Liver (tissue), 9 donors: ENCODE measurements around the gene PCF11. TPM values are rescaled to one million over a fixed set of nuclear protein-coding genes. Genes with fewer than 3 reads are reported as not detected.

Experiments
- DNase-seq: peaks from one replicate; pipeline ENCODE4 v3.0.0-alpha.2; 2017; ENCODE audit warnings: low spot score
- H3K27ac ChIP-seq, 2 donors: one replicate each; pipeline ENCODE4 v1.7.0; 2013; ENCODE audit warnings: inconsistent platforms in 2 of 2, low read length in 2 of 2, control low read depth in 1 of 2, low read depth in 1 of 2, mild to moderate bottlenecking in 1 of 2
- H3K27me3 ChIP-seq, 4 donors: one replicate each; pipeline versions ENCODE4 v1.6.1 to v1.7.0; 2013; ENCODE audit warnings: low read length in 3 of 4, inconsistent platforms in 1 of 4, mild to moderate bottlenecking in 1 of 4, moderate library complexity in 1 of 4; ENCODE audit not compliant: control insufficient read depth in 4 of 4, insufficient read depth in 4 of 4
- H3K36me3 ChIP-seq, 4 donors: one replicate each; pipeline versions ENCODE4 v1.6.1 to v1.7.0; 2013; ENCODE audit warnings: low read length in 3 of 4, mild to moderate bottlenecking in 3 of 4, low read depth in 1 of 4, moderate library complexity in 1 of 4; ENCODE audit not compliant: control insufficient read depth in 4 of 4, insufficient read depth in 3 of 4
- H3K4me1 ChIP-seq, 4 donors: one replicate each; pipeline versions ENCODE4 v1.6.1 to v1.7.0; 2013; ENCODE audit warnings: low read length in 3 of 4, mild to moderate bottlenecking in 3 of 4, moderate library complexity in 1 of 4; ENCODE audit not compliant: control insufficient read depth in 4 of 4, insufficient read depth in 4 of 4
- H3K4me3 ChIP-seq, 3 donors: one replicate each; pipeline versions ENCODE4 v1.6.1 to v1.7.0; 2013; ENCODE audit warnings: low read length in 3 of 3, control low read depth in 1 of 3, low read depth in 1 of 3, mild to moderate bottlenecking in 1 of 3
- H3K9ac ChIP-seq, 2 donors: one replicate each; pipeline ENCODE4 v1.7.0; 2013; ENCODE audit warnings: low read length in 2 of 2, mild to moderate bottlenecking in 2 of 2, moderate library complexity in 2 of 2, control low read depth in 1 of 2, low read depth in 1 of 2
- H3K9me3 ChIP-seq, 4 donors: one replicate each; pipeline versions ENCODE4 v1.6.1 to v1.7.0; 2013; ENCODE audit warnings: low read length in 3 of 4; ENCODE audit not compliant: control insufficient read depth in 4 of 4
- ATF3 ChIP-seq: IDR thresholded peaks from 2 replicates; pipeline ENCODE4 v1.6.1; 2016; ENCODE audit warnings: antibody characterized with exemption
- CTCF ChIP-seq: fragments of 150-350 bp; IDR thresholded peaks from 2 replicates; pipeline ENCODE4 v1.5.1; 2017; ENCODE audit warnings: improper control_type of control experiment, low read depth, low read length; ENCODE audit not compliant: missing input control
- EGR1 ChIP-seq, 2 donors: IDR thresholded peaks; 2 replicates each; pipeline ENCODE4 v1.6.1; 2016 to 2018; ENCODE audit warnings: antibody characterized with exemption in 2 of 2, low read depth in 2 of 2
- FOXA1 ChIP-seq: IDR thresholded peaks from 2 replicates; pipeline ENCODE4 v1.6.1; 2016; ENCODE audit warnings: antibody characterized with exemption
- FOXA2 ChIP-seq: IDR thresholded peaks from 2 replicates; pipeline ENCODE4 v1.6.1; 2016; ENCODE audit warnings: antibody characterized with exemption
- GABPA ChIP-seq, 2 donors: IDR thresholded peaks in 1 of 2; conservative IDR thresholded peaks in 1 of 2; 2 replicates each; pipeline ENCODE4 v1.6.1; 2016; ENCODE audit warnings: antibody characterized with exemption in 2 of 2, mild to moderate bottlenecking in 1 of 2, moderate library complexity in 1 of 2
- HNF4A ChIP-seq, 2 donors: conservative IDR thresholded peaks; 2 replicates each; pipeline ENCODE4 v1.6.1; 2016; ENCODE audit warnings: antibody characterized with exemption in 2 of 2, mild to moderate bottlenecking in 2 of 2
- HNF4G ChIP-seq: IDR thresholded peaks from 2 replicates; pipeline ENCODE4 v1.6.1; 2016; ENCODE audit warnings: antibody characterized with exemption
- JUND ChIP-seq, 2 donors: IDR thresholded peaks; 2 replicates each; pipeline ENCODE4 v1.6.1; 2016; ENCODE audit warnings: antibody characterized with exemption in 2 of 2
- NR2F2 ChIP-seq: IDR thresholded peaks from 2 replicates; pipeline ENCODE4 v1.6.1; 2016; ENCODE audit warnings: antibody characterized with exemption
- RXRA ChIP-seq, 2 donors: IDR thresholded peaks; 2 replicates each; pipeline ENCODE4 v1.6.1; 2017 to 2018; ENCODE audit warnings: antibody characterized with exemption in 2 of 2, mild to moderate bottlenecking in 1 of 2
- SP1 ChIP-seq: IDR thresholded peaks from 2 replicates; pipeline ENCODE4 v1.6.1; 2018; ENCODE audit warnings: antibody characterized with exemption, mild to moderate bottlenecking
- YY1 ChIP-seq: IDR thresholded peaks from 2 replicates; pipeline ENCODE4 v1.6.1; 2016; ENCODE audit warnings: antibody characterized with exemption, mild to moderate bottlenecking
- WGBS: extraction: QIAGEN DNeasy Blood & Tissue Kit; methylation state at CpG from one replicate; pipeline ENCODE4 v1.1.7; 2013; 5-methylcytosine and 5-hydroxymethylcytosine counted together
- polyA plus RNA-seq, 2 donors: library from polyadenylated mRNA; stranded (reverse) in 1 of 2; unstranded in 1 of 2; fragments of 200-250 nt in 1 of 2; fragments of >200 nt in 1 of 2; fragmentation: Nextera tagmentation in 1 of 2; extraction: Ambion mirVana in 1 of 2; gene quantifications; one replicate each; pipeline versions ENCODE4 v1.2.1 to v1.2.3, GENCODE V29; 2013 to 2015
- total RNA-seq, 2 donors: library from RNA; depleted of rRNA; stranded (reverse); fragments of >200 nt; gene quantifications; one replicate each; pipeline ENCODE4 v1.2.3, GENCODE V29; 2014
- TF ChIP-seq, protein P1 (sequence below): IDR thresholded peaks from 2 replicates; pipeline ENCODE4 v1.6.1; 2016; ENCODE audit warnings: antibody characterized with exemption
- TF ChIP-seq, protein P2 (sequence below): IDR thresholded peaks from 2 replicates; pipeline ENCODE4 v1.6.1; 2016; ENCODE audit warnings: antibody characterized with exemption
- donor health status: healthy.
- donor health status: healthy.
- donor health status: healthy.
- donor health status: healthy.
- donor health status: healthy.

Gene PCF11
- total and polyA plus RNA-seq, 4 donors: 5.9 to 39.7 (median 19.0) TPM

- Histone ChIP-seq H3K9me3 (no peaks in the 10 kb centered on the region), H3K9ac (no peak overlapping the region), H3K27ac (no peak overlapping the region), H3K27me3 (no peaks in the 10 kb centered on the region), H3K36me3 (peaks cover 3 to 38% (median 30%) of the 10 kb centered on the region in 4 donors), H3K4me1 (peaks cover 0 to 5% (median 4%) of the 10 kb centered on the region in 4 donors), H3K4me3 (no peak overlapping the region)
- TF ChIP-seq NR2F2 (no peak), EGR1 (IDR thresholded peaks at IDR 0.05; ENCODE audit: low read depth in 2 of 2) (no peak), CTCF (no peak), GABPA (IDR thresholded peaks at IDR 0.05 in 1 of 2, conservative IDR thresholded peaks at IDR 0.05 in 1 of 2) (no peak), YY1 (no peak), ATF3 (no peak), JUND (IDR thresholded peaks at IDR 0.05) (no peak), FOXA2 (no peak), HNF4A (conservative IDR thresholded peaks at IDR 0.05) (no peak), RXRA (IDR thresholded peaks at IDR 0.05) (no peak), SP1 (no peak), FOXA1 (no peak), HNF4G (no peak)
- TF ChIP-seq, protein P1, sequence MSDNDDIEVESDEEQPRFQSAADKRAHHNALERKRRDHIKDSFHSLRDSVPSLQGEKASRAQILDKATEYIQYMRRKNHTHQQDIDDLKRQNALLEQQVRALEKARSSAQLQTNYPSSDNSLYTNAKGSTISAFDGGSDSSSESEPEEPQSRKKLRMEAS: no peak
- TF ChIP-seq, protein P2, sequence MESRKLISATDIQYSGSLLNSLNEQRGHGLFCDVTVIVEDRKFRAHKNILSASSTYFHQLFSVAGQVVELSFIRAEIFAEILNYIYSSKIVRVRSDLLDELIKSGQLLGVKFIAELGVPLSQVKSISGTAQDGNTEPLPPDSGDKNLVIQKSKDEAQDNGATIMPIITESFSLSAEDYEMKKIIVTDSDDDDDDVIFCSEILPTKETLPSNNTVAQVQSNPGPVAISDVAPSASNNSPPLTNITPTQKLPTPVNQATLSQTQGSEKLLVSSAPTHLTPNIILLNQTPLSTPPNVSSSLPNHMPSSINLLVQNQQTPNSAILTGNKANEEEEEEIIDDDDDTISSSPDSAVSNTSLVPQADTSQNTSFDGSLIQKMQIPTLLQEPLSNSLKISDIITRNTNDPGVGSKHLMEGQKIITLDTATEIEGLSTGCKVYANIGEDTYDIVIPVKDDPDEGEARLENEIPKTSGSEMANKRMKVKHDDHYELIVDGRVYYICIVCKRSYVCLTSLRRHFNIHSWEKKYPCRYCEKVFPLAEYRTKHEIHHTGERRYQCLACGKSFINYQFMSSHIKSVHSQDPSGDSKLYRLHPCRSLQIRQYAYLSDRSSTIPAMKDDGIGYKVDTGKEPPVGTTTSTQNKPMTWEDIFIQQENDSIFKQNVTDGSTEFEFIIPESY: no peak
- DNase-seq: no peak
- 98% methylated on average over 4 of the region's 4 CpGs for WGBS
Measured at GRCh38 chr11:83187465-83187864, 30.5 kb downstream of the PCF11 start.

DNA sequence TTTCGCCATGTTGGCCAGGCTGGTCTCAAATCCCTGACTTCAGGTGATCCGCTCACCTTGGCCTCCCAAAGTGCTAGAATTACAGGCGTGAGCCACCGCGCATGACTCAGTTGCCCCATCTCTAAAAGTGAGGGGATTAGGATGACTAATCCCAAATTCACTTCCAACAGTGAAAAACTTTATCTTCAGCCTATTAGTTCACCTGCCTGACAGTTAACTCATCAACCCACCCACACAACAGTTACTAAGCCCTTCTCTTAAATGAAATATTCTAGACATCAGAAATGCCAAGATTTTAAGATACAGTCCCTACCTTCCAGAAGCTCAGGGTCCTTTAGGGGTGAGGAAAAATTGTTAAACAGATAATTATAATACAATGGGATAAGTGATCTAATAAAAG, 34.6 kb downstream of the PCF11 start:
- TF ChIP-seq HNF4G (no peak), GABPA (IDR thresholded peaks at IDR 0.05 in 1 of 2, conservative IDR thresholded peaks at IDR 0.05 in 1 of 2) (no peak), HNF4A (conservative IDR thresholded peaks at IDR 0.05) (no peak), CTCF (no peak), SP1 (no peak), JUND (IDR thresholded peaks at IDR 0.05) (no peak)
- TF ChIP-seq, protein P1: no peak
- H3K27ac ChIP-seq: no peak overlapping the region
- 97% methylated on average over 5 of the region's 5 CpGs for WGBS
- peaks cover 3 to 18% (median 10%) of the 10 kb centered on the region in 4 donors for H3K36me3 ChIP-seq
- peaks cover 6 to 24% (median 15%) of the 10 kb centered on the region in 4 donors for H3K4me1 ChIP-seq
- DNase-seq: no peak
- H3K9me3 ChIP-seq: no peaks in the 10 kb centered on the region
- H3K27me3 ChIP-seq: no peaks in the 10 kb centered on the region
- no peak overlapping the region for H3K9ac ChIP-seq
- no peak overlapping the region for H3K4me3 ChIP-seq
